ENCODE results near the gene CFAP119.
A peak's percentile ranks its signal among the peaks of the same experiment; 100 is the strongest.

Gene CFAP119

DNA sequence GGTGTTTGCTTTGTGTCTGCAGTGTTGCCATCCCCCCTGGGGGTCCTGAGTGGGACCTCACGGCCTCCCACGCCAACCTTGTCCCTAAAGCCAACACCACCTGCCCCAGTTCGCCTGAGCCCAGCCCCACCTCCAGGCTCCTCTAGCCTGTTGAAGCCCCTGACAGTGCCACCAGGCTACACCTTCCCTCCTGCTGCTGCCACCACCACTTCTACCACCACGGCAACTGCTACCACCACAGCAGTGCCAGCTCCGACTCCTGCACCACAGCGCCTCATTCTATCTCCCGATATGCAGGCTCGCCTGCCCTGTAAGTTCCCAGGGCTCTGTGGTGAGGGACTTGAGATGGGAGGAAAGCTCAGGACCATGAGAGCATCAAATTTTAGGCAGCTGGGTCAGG, 40.7 kb downstream of the CFAP119 start:
- Histone ChIP-seq H3K9me3 (ENCODE audit: control insufficient read depth, low read length) (no peaks in the 10 kb centered on the region), H3K4me3 (ENCODE audit: extremely low read depth, insufficient read depth, low read length, poor library complexity, severe bottlenecking) (no peak overlapping the region), H3K36me3 (ENCODE audit: control insufficient read depth, insufficient read depth, low read length) (peaks cover 98% of the 10 kb centered on the region), H3K4me1 (ENCODE audit: control insufficient read depth, insufficient read depth, low read length, poor library complexity, severe bottlenecking) (no peaks in the 10 kb centered on the region), H3K27ac (ENCODE audit: low read depth, low read length, severe bottlenecking) (no peak overlapping the region)
- WGBS, 2 experiments (ENCODE audit: insufficient coverage in 2 of 2): 95 to 98% methylated on average over 4 of the region's 8 CpGs

DNA sequence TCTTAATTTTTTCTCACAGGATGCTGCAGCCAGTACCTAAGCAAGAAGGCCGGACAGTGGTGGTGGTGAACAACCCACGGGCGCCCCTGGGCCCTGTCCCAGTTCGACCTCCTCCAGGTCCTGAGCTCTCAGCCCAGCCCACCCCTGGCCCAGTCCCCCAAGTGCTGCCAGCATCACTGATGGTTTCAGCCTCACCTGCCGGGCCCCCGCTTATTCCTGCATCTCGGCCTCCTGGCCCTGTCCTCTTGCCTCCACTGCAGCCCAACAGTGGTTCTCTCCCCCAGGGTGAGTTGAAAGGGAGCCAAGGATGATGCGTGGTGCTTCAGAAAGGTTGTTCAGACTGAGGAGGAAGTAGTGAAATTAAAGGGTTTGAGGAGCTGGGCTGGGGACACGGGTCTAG, 41.2 kb downstream of the CFAP119 start:
- Histone ChIP-seq H3K36me3 (ENCODE audit: control insufficient read depth, insufficient read depth, low read length) (peaks cover 98% of the 10 kb centered on the region), H3K4me3 (ENCODE audit: extremely low read depth, insufficient read depth, low read length, poor library complexity, severe bottlenecking) (no peak overlapping the region), H3K27ac (ENCODE audit: low read depth, low read length, severe bottlenecking) (no peak overlapping the region), H3K4me1 (ENCODE audit: control insufficient read depth, insufficient read depth, low read length, poor library complexity, severe bottlenecking) (no peaks in the 10 kb centered on the region), H3K9me3 (ENCODE audit: control insufficient read depth, low read length) (no peaks in the 10 kb centered on the region)
- 96 to 97% methylated on average over 5 to 7 of the region's 9 CpGs for WGBS, 2 experiments (ENCODE audit: insufficient coverage in 2 of 2)

- Histone ChIP-seq H3K4me1 (ENCODE audit: control insufficient read depth, insufficient read depth, low read length, poor library complexity, severe bottlenecking) (peaks cover 3% of the 10 kb centered on the region), H3K27ac (ENCODE audit: low read depth, low read length, severe bottlenecking) (no peak overlapping the region), H3K4me3 (ENCODE audit: extremely low read depth, insufficient read depth, low read length, poor library complexity, severe bottlenecking) (no peak overlapping the region), H3K9me3 (ENCODE audit: control insufficient read depth, low read length) (no peaks in the 10 kb centered on the region), H3K36me3 (ENCODE audit: control insufficient read depth, insufficient read depth, low read length) (peaks cover 98% of the 10 kb centered on the region)
- 95 to 96% methylated on average over 10 to 11 of the region's 11 CpGs for WGBS, 2 experiments (ENCODE audit: insufficient coverage in 2 of 2)
Observed at GRCh38 chr16:30720086-30720485, 41.8 kb downstream of the CFAP119 start.

- H3K4me3 ChIP-seq (ENCODE audit: extremely low read depth, insufficient read depth, low read length, poor library complexity, severe bottlenecking): no peak overlapping the region
- H3K36me3 ChIP-seq (ENCODE audit: control insufficient read depth, insufficient read depth, low read length): peaks cover 96% of the 10 kb centered on the region
- WGBS, 2 experiments (ENCODE audit: insufficient coverage in 2 of 2): 93 to 96% methylated on average over 12 of the region's 17 CpGs
- H3K9me3 ChIP-seq (ENCODE audit: control insufficient read depth, low read length): no peaks in the 10 kb centered on the region
- peaks cover 13% of the 10 kb centered on the region for H3K4me1 ChIP-seq (ENCODE audit: control insufficient read depth, insufficient read depth, low read length, poor library complexity, severe bottlenecking)
- peak overlapping the region; percentile 17 for H3K27ac ChIP-seq (ENCODE audit: low read depth, low read length, severe bottlenecking)
Observed at GRCh38 chr16:30715750-30716445, 46.0 kb downstream of the CFAP119 start.

DNA sequence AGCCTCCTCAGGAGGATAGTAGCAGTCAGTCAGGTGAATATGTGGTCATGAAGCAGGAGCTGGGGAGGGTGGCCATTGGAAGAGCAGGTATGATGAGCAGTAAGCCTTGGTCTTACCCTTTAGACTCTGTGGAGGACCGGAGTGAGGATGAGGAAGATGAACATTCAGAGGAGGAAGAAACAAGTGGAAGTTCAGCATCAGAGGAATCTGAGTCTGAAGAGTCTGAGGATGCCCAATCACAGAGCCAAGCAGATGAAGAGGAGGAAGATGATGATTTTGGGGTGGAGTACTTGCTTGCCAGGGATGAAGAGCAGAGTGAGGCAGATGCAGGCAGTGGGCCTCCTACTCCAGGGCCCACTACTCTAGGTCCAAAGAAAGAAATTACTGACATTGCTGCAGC, 50.1 kb downstream of the CFAP119 start:
- Histone ChIP-seq H3K36me3 (ENCODE audit: control insufficient read depth, insufficient read depth, low read length) (peaks cover 99% of the 10 kb centered on the region), H3K4me3 (ENCODE audit: extremely low read depth, insufficient read depth, low read length, poor library complexity, severe bottlenecking) (no peak overlapping the region), H3K9me3 (ENCODE audit: control insufficient read depth, low read length) (no peaks in the 10 kb centered on the region), H3K4me1 (ENCODE audit: control insufficient read depth, insufficient read depth, low read length, poor library complexity, severe bottlenecking) (peaks cover 13% of the 10 kb centered on the region), H3K27ac (ENCODE audit: low read depth, low read length, severe bottlenecking) (no peak overlapping the region)
- WGBS, 2 experiments (ENCODE audit: insufficient coverage in 2 of 2): 100% methylated on average over 1 of the region's 1 CpG

GRCh38 chr16:30710971-30711370, 50.9 kb downstream of the CFAP119 start:
- peaks cover 99% of the 10 kb centered on the region for H3K36me3 ChIP-seq (ENCODE audit: control insufficient read depth, insufficient read depth, low read length)
- no peak overlapping the region for H3K4me3 ChIP-seq (ENCODE audit: extremely low read depth, insufficient read depth, low read length, poor library complexity, severe bottlenecking)
- no peak overlapping the region for H3K27ac ChIP-seq (ENCODE audit: low read depth, low read length, severe bottlenecking)
- H3K9me3 ChIP-seq (ENCODE audit: control insufficient read depth, low read length): no peaks in the 10 kb centered on the region
- WGBS, 2 experiments (ENCODE audit: insufficient coverage in 2 of 2): 100% methylated on average over 1 of the region's 4 CpGs
- peaks cover 13% of the 10 kb centered on the region for H3K4me1 ChIP-seq (ENCODE audit: control insufficient read depth, insufficient read depth, low read length, poor library complexity, severe bottlenecking)

Data from mesodermal cell (in vitro differentiated cells).